Stimulated activated effector memory CD8-positive, alpha-beta T cell treated with anti-CD3 and anti-CD28 coated beads, Interleukin-12 subunit alpha, Interleukin-12 subunit beta, amount 100 ng/mL, for 72 hours (primary cell): Measurements from ENCODE around the gene PIMREG.

Experiments
- ATAC-seq: fragments of 150-1000 bp; cut with Tn5 transposase; 2 replicates; pipeline ENCODE4 v1.10.0; 2021
- DNase-seq, 2 donors: peaks; one replicate each; pipeline ENCODE4 v3.0.0; 2021 to 2022; ENCODE audit warnings: low spot score in 2 of 2
- H3K27ac Mint-ChIP-seq: one replicate; pipeline ENCODE4 v1.8.0; 2022; ENCODE audit warnings: mild to moderate bottlenecking, mixed read lengths
- H3K36me3 Mint-ChIP-seq: one replicate; pipeline ENCODE4 v1.8.0; 2022; ENCODE audit warnings: mild to moderate bottlenecking, mixed read lengths
- H3K4me1 Mint-ChIP-seq: one replicate; pipeline ENCODE4 v1.8.0; 2022; ENCODE audit warnings: mixed read lengths
- H3K4me3 Mint-ChIP-seq: one replicate; pipeline ENCODE4 v1.8.0; 2022; ENCODE audit warnings: mild to moderate bottlenecking, mixed read lengths
- H3K9me3 Mint-ChIP-seq: one replicate; pipeline ENCODE4 v1.8.0; 2022; ENCODE audit warnings: mixed read lengths

The PIMREG gene

DNA sequence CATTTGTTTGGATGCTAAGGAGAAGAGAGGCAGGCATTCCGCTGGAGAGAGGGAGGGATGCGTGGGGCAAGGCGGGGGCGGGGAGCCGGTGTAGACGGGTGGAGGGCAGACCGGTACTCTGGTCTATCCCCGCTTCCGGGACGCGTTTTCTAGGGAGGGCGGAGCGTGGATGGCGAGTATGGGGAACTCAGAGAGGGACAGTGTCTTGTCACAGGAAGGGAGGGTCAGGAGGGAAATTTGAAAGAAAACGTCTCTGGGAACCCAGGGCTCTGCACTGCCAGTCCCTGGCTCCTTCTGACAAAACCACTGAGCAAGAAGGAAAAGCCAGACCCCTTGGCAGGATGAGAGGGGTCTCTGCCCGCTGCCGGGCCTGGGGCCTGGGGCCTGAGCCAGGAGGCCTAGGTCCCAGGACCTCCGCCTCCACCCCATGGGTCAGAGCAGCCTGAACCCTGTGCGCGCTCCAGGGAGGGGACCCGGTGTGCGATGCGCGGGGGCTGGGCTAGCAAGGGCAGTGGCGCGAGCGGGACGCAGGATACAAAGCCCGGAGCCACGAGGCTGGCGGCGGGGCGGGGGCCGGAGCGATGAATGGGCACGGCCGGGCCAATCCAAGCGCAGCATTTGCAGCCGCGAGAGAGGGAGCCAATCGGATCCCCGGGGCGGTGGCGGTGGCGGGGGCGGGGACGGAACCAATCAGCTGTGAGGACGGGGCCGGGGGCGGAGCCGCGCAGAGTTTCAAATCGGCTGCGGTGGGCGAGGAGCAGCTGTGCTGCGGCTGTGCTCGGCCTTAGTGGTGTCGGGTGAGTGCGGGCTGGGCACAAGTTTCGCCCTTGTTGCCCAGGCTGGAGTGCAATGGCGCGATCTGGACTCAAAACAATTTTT, at the start of gene PIMREG:
TSS of gene PIMREG (plus strand) at position 764 of the 879 bp plus-strand sequence. CDS start 656 bp downstream, outside the sequence.
- peak within 1 kb of the TSS; percentile 82 for H3K4me3 Mint-ChIP-seq
- DNase-seq (peak; percentile 79 to 92), ATAC-seq (peak; percentile 97)
- H3K27ac Mint-ChIP-seq, result peak within 1 kb of the TSS; percentile 84
- peaks cover 15% of the 10 kb centered on the region for H3K36me3 Mint-ChIP-seq
- peaks cover 17% of the 10 kb centered on the region for H3K4me1 Mint-ChIP-seq
- H3K9me3 Mint-ChIP-seq, result no peaks in the 10 kb centered on the region

GRCh38 chr17:6398955-6399354, 45.3 kb upstream of the PIMREG start:
- DNase-seq (no peak), ATAC-seq (no peak)
- H3K36me3 Mint-ChIP-seq, result no peaks in the 10 kb centered on the region
- peaks cover 6% of the 10 kb centered on the region for H3K9me3 Mint-ChIP-seq
- no peaks in the 10 kb centered on the region for H3K4me1 Mint-ChIP-seq
- H3K27ac Mint-ChIP-seq, result no peak overlapping the region
- no peak overlapping the region for H3K4me3 Mint-ChIP-seq

DNA sequence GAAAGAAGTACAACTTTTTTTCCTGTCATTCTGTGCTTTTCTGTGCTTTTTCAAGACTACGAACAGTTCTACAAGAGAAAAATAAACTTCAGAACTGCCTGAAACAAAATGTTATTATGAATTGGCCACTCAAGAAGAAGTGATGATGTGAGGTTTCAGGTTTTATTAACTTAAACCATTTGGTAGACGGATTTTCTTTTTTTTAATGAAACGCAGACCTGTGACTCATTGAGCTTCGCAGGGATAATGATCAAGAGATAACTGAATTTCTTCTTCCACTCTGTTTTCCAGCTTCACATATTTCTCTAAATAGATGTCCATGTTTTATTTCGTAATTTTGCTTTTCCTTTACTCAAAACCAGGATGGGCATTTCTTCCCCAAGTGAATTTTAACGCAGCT, 42.0 kb upstream of the PIMREG start:
- H3K9me3 Mint-ChIP-seq, result peaks cover 4% of the 10 kb centered on the region
- no peak for ATAC-seq
- no peak for DNase-seq
- H3K4me3 Mint-ChIP-seq, result no peak overlapping the region
- H3K36me3 Mint-ChIP-seq, result no peaks in the 10 kb centered on the region
- no peak overlapping the region for H3K27ac Mint-ChIP-seq
- H3K4me1 Mint-ChIP-seq, result no peaks in the 10 kb centered on the region

DNA sequence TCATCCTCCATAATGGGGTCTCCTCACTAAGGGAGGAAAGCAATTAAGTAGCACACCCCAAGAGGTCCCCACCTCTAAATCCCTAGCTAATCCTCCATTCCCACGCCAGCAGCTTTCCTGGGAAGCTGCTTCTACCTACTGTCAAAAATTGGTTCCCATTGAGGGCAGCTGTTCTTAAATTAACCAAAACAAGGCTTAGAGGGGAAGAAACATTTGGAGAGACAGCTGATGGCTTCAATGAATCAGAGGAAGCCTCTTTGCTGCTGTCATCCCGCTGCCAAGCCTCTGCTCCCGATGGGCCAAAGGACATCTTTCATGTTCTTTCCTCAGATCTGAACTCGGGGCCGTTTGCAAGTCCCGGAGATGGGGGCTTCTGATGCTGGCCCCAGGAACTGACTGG, 36.0 kb upstream of the PIMREG start:
- no peak for DNase-seq
- no peaks in the 10 kb centered on the region for H3K36me3 Mint-ChIP-seq
- H3K4me3 Mint-ChIP-seq, result no peak overlapping the region
- no peaks in the 10 kb centered on the region for H3K9me3 Mint-ChIP-seq
- no peak for ATAC-seq
- no peak overlapping the region for H3K27ac Mint-ChIP-seq
- no peaks in the 10 kb centered on the region for H3K4me1 Mint-ChIP-seq

DNA sequence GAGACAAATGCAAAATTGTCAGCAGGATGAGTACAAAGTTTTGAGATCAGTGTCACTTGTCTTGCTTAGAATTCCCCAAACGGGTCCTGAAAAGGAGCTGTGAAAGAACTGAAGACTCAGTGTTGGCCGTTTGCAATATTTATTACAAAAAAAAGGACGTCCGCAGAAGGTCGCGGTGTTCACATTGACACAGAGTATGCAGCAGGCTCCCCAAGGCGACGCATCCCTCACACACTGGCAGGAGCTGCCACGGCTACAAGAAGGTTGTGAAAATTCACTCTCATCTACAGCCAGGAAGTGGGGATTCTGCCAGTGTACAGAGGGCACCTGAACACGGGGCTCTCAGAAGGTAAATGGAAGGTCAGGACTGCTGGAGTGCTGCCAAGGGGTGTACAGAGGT, 35.5 kb upstream of the PIMREG start:
- no peak overlapping the region for H3K27ac Mint-ChIP-seq
- no peaks in the 10 kb centered on the region for H3K36me3 Mint-ChIP-seq
- no peaks in the 10 kb centered on the region for H3K9me3 Mint-ChIP-seq
- no peaks in the 10 kb centered on the region for H3K4me1 Mint-ChIP-seq
- DNase-seq, result no peak
- H3K4me3 Mint-ChIP-seq, result no peak overlapping the region
- no peak for ATAC-seq

DNA sequence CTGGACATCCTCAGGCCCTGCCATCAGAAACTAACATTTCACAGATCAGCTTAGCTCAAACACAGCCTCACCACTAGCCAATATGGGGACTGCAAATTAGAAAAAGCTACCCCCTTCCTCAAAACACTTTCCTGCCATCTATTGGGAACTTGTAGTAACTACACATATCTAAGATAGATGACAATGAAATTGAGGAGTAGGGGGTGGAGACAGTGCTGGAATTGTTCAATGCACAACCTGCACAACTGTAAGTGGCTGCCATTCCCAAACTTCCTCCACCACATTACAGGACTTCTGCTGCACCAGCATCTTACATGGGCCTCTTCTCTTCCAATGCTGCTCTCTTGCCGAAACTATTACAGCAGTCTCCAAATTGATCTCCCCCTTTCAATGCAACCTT, 31.2 kb upstream of the PIMREG start:
- no peak for DNase-seq

DNA sequence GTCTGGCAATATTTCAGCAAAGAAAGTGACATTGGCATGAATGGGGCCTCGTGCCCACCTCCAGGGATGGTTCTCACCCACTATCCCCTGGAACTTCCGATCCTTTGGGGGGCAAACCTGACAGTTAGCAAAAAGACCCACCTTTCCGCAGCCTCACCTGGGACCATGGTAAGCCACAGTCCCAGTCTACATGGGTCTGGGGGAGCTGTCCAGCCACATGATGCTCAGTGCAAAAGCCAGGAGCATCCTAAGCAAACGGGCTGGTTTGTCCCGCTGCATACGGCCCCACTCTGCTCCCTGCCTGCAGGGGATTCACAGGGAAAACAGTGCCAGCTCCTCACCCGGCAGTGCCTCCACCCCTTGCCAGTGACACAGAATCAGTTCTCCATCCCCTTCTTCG, 28.6 kb upstream of the PIMREG start:
- Mint-ChIP-seq H3K27ac (no peak overlapping the region), H3K4me3 (no peak overlapping the region), H3K4me1 (no peaks in the 10 kb centered on the region), H3K9me3 (no peaks in the 10 kb centered on the region), H3K36me3 (no peaks in the 10 kb centered on the region)
- no peak for ATAC-seq
- no peak for DNase-seq

More for the DNA sequence above, 31.2 kb upstream of the PIMREG start:
- no peaks in the 10 kb centered on the region for H3K4me1 Mint-ChIP-seq
- H3K27ac Mint-ChIP-seq, result no peak overlapping the region
- no peaks in the 10 kb centered on the region for H3K36me3 Mint-ChIP-seq
- peak; percentile 55 for ATAC-seq
- no peaks in the 10 kb centered on the region for H3K9me3 Mint-ChIP-seq
- no peak overlapping the region for H3K4me3 Mint-ChIP-seq

- peak; percentile 33 for ATAC-seq
- H3K27ac Mint-ChIP-seq, result no peak overlapping the region
Measured at GRCh38 chr17:6420173-6420641, 24.0 kb upstream of the PIMREG start.

DNA sequence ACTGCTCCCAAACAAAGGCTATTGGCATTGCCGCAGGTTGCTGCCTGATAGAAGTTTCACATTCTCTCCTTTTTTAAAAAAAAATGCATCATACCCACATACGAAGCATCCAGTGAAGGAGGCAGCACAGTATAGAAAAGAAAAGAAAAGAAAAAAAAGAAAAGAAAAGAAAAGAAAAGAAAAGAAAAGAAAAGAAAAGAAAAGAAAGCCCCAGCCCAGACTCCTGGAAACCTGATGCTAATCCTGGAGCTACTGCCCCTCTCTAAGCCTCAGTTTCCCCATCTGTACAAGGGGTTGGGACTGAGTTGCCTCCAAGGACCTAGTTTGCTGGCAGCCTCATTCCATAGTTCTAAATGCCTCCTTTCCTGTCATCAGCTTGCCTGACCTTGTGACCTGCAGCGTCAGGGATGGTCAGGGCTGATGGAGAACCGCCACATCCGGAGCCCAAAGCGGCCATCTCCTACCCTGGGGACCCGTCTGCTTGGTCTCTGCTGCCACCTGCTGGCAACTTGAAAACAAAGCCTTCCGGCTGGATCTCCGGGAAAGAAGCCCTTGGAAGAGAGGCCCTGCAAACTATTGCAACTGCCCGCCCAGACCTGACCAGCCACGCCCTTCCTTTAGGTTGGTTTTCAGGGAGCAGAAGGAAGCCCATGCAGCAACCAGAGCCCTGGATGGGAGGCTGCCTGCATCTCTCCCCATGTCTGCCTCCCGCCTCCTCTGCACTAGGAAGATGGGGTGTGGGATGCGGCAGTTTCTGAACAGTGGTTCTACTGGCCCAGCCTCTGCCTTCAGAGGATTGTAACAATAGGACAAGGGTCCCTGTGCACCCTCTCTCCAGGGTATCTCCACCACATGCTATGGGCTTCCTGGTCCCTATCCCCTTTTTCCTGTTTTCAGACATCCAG, 22.3 kb upstream of the PIMREG start:
- peak; percentile 67 to 85 for DNase-seq
- H3K4me3 Mint-ChIP-seq, result no peak overlapping the region
- no peaks in the 10 kb centered on the region for H3K36me3 Mint-ChIP-seq
- ATAC-seq, result peak; percentile 76
- H3K27ac Mint-ChIP-seq, result no peak overlapping the region
- H3K4me1 Mint-ChIP-seq, result peaks cover 15% of the 10 kb centered on the region
- H3K9me3 Mint-ChIP-seq, result no peaks in the 10 kb centered on the region

More at GRCh38 chr17:6420173-6420641, 24.0 kb upstream of the PIMREG start:
- H3K9me3 Mint-ChIP-seq, result no peaks in the 10 kb centered on the region
- peaks cover 10% of the 10 kb centered on the region for H3K4me1 Mint-ChIP-seq
- DNase-seq, result no peak
- H3K4me3 Mint-ChIP-seq, result no peak overlapping the region
- no peaks in the 10 kb centered on the region for H3K36me3 Mint-ChIP-seq

DNA sequence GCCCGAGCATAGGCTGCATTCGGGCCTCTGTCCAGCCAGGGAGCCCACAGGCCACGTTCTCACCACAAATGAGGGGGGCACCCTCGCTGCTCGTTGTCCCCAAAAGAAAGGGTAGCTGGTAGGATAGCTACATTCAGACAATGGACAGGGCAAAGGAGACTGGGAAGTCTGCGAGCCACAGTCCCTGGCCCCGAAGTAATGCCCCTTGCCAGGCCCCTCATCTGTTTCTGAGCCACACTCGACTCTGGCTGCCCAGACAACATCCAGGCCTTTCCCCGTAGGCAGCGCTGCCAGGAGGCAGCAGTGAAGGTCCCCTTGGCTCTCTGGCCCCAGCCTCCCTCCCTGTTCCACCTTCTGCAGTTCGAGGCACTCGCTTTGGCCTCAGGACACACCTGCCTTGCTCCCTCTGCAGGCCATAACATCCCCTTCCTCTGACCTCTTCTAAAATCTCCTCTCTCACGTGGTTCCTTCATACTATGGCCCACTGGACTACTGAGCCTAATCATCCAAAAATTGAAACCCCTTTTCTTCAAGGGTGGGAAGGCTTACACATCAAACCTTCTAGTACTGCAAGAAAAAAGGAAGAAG, 21.5 kb upstream of the PIMREG start:
- no peak overlapping the region for H3K4me3 Mint-ChIP-seq
- H3K9me3 Mint-ChIP-seq, result no peaks in the 10 kb centered on the region
- H3K27ac Mint-ChIP-seq, result no peak overlapping the region

DNA sequence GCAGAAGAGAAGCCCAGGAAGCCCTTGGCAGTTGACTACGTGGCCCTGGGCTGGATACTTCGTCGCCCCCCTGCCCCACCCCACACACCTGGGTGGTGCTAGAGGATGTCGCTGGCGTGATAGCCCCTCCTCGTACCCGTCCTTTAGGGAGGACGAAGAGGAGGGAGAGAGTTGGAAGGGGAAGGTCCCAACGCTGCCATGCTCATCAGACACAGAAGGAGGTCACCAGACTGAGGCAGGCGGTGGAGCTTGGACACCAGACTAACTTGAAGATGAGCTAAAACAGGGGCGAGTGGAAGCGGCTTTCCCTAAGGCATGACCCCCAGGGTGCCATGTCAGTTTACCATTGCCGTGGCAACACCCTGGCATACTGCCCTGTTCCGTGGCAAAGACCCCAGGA, 20.3 kb upstream of the PIMREG start:
- ATAC-seq (no peak), DNase-seq (no peak)
- H3K9me3 Mint-ChIP-seq, result no peaks in the 10 kb centered on the region
- no peak overlapping the region for H3K4me3 Mint-ChIP-seq
- H3K36me3 Mint-ChIP-seq, result peaks cover 6% of the 10 kb centered on the region
- peaks cover 29% of the 10 kb centered on the region for H3K4me1 Mint-ChIP-seq
- no peak overlapping the region for H3K27ac Mint-ChIP-seq

More for the DNA sequence above, 21.5 kb upstream of the PIMREG start:
- ATAC-seq (no peak), DNase-seq (no peak)
- peaks cover 23% of the 10 kb centered on the region for H3K4me1 Mint-ChIP-seq
- peaks cover 6% of the 10 kb centered on the region for H3K36me3 Mint-ChIP-seq

GRCh38 chr17:6425407-6425806, 18.8 kb upstream of the PIMREG start:
- H3K36me3 Mint-ChIP-seq, result peaks cover 6% of the 10 kb centered on the region

DNA sequence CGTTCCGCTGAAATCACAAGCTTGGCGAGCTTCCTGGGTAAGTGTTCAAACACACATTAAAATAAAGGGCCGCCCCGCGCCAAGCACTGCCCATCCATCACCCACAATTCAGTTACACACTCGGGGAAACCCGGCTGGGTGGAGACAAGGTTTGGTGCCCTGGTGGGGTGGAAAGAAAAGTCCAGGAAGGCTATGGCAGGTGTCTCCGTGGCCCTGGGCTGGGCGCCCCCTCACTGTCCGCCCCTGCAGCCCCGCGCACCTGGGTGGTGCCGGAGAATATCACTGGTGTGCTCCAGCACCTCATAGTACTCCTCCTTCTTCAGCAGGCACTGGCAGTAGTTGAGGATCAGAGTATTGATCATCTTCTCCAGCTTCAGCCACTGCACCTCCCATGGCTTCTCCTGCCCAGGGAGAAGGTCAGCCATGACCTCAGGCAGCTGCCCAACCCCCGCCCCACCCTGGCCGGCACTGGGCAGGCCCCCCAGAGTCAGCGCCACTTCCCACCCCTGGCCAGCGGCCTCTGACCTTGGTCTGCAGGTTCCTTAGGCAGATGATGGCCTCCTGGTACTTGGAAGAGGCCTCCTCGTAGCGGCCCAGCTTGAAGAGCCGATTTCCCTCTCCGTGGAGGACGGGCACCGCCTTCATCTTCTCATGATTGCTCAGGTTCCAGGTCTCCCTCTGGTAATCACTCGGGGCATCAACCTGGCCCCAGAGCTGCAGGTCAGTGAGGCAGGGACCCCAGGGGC, 17.7 kb upstream of the PIMREG start:
- H3K4me1 Mint-ChIP-seq, result peaks cover 27% of the 10 kb centered on the region
- H3K4me3 Mint-ChIP-seq, result no peak overlapping the region
- DNase-seq (no peak), ATAC-seq (no peak)
- peaks cover 7% of the 10 kb centered on the region for H3K9me3 Mint-ChIP-seq
- no peak overlapping the region for H3K27ac Mint-ChIP-seq
- peaks cover 6% of the 10 kb centered on the region for H3K36me3 Mint-ChIP-seq

More at GRCh38 chr17:6425407-6425806, 18.8 kb upstream of the PIMREG start:
- Mint-ChIP-seq H3K4me1 (peaks cover 29% of the 10 kb centered on the region), H3K27ac (no peak overlapping the region), H3K9me3 (peaks cover 4% of the 10 kb centered on the region), H3K4me3 (no peak overlapping the region)
- ATAC-seq (no peak), DNase-seq (no peak)

GRCh38 chr17:6427279-6427781, 16.9 kb upstream of the PIMREG start:
- DNase-seq, result peak in 1 of 2 donors; percentile 67
- Mint-ChIP-seq H3K4me3 (peak overlapping the region; percentile 35), H3K4me1 (peaks cover 19% of the 10 kb centered on the region), H3K36me3 (peaks cover 6% of the 10 kb centered on the region), H3K9me3 (peaks cover 7% of the 10 kb centered on the region), H3K27ac (peak overlapping the region; percentile 87)
- ATAC-seq, result peak; percentile 74
